Erythroblast (primary cell): ENCODE measurements around the gene MAP7D1.

Source experiments
- GATA1 ChIP-seq: IDR thresholded peaks from 2 replicates; pipeline ENCODE4 v1.6.1; 2011; ENCODE audit warnings: low read depth, mild to moderate bottlenecking, control low read depth, low read length, moderate library complexity
- POLR2A ChIP-seq: IDR thresholded peaks from 2 replicates; pipeline ENCODE4 v1.6.1; 2011; ENCODE audit warnings: mild to moderate bottlenecking, low read length

- TF ChIP-seq POLR2A (peak; percentile 57), GATA1 (no peak)
Measured at GRCh38 chr1:36224537-36225282, 68.8 kb downstream of the MAP7D1 start.
